Measurements from ENCODE around the gene CCDC116.

DNA sequence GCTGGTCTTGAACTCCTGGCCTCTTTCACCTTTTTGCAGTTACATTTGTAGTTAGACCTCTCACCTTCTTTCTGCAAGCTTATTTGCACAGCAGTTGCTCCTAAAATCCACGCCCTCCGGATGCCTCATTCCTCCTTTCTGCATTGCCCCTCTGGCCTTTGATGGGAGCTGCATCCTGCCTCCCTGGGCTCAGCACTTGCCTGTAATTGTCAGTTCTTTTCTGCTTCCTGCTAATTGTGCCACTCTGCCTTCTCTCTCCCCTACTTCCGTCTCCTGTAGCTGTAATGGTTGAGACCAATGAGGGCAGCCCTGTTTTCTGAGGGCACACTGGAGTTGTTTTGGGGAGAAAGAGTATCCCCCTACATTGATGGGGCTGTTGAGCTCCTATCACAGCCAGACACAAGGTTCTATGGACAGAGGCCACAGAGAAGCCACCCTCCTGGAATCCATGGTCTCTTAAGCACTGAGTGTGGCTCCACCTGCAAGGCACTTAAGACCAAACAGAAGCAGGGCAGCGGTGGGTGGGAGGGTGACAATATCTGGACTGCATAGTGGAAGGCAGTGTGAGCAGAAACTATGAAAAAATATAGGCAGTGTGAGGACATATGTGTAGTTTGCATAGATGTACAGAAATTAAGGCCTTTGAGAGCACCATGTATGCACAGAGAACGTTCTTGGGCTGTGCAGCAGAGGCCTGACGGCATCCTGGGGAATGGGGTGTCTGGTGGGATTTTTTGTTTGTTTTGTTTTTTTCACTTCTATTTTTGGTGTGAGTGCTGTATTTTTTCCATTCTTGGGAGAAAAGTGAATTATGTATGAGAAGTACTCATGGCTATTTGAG lies 33.3 kb upstream of the CCDC116 start:
- TF ChIP-seq, protein P1, sequence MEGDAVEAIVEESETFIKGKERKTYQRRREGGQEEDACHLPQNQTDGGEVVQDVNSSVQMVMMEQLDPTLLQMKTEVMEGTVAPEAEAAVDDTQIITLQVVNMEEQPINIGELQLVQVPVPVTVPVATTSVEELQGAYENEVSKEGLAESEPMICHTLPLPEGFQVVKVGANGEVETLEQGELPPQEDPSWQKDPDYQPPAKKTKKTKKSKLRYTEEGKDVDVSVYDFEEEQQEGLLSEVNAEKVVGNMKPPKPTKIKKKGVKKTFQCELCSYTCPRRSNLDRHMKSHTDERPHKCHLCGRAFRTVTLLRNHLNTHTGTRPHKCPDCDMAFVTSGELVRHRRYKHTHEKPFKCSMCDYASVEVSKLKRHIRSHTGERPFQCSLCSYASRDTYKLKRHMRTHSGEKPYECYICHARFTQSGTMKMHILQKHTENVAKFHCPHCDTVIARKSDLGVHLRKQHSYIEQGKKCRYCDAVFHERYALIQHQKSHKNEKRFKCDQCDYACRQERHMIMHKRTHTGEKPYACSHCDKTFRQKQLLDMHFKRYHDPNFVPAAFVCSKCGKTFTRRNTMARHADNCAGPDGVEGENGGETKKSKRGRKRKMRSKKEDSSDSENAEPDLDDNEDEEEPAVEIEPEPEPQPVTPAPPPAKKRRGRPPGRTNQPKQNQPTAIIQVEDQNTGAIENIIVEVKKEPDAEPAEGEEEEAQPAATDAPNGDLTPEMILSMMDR (IDR thresholded peaks at IDR 0.05) = no peak
- no peak for TF ChIP-seq POLR2A (IDR thresholded peaks at IDR 0.05)

Measured in vagina (tissue), 2 donors.